C1 segment of cervical spinal cord (tissue), 14 donors: ENCODE results near the gene EMP2.
A peak's percentile ranks its signal among the peaks of the same experiment; 100 is the strongest.
"Not testable (repeated sequence)": the region's sequence is repeated elsewhere in the genome, so short reads cannot be mapped to it uniquely, and the experiment has no call there.

Experiments used
- DNase-seq, 14 donors: peaks; one replicate each; lab custom pipeline; 2025; lab: John Stamatoyannopoulos, UW

Gene EMP2

DNA sequence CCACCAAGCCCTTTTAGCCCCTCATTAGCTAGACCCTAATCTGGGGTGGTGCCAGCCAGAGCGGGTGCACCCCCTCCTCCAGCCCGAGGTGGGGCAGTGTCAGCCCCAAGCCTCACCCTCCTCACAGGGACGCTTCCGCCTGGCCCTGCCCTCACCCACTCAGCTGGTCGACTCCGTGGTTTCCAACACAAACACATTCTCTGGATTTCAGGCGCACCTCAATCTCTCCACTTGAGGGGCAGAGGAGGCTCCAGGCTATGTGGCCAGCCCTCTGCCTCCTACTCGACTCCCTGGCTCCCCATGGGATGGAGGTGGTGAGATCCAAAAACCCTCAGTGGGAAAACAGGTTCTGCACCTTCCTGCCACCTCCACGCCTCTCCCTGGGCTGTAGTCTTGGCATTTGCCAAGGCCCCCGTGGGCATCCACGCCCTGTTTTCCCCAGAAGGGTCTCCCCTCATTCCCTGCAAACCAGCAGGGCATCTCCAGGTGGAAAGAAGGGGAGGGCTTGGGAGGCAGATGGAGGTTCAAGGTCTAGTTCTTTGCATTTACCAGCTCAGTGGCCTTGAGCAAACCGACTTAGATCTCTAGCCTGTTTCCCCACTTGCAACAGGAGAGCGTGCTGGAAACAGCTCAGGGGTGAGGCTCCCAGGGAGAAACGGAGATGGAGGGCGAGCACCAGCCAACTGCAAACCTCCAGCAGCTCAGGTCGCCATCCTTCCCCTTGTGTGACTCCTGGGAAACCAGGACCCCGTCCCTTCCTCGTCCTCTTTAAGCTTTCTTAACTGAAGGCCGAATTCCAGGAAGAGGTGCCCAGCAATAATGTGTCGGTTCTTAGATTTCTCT, 1.7 kb downstream of the EMP2 start:
- DNase-seq: no peak

GRCh38 chr16:10577305-10578202, 2.8 kb downstream of the EMP2 start:
- DNase-seq: no peak

DNA sequence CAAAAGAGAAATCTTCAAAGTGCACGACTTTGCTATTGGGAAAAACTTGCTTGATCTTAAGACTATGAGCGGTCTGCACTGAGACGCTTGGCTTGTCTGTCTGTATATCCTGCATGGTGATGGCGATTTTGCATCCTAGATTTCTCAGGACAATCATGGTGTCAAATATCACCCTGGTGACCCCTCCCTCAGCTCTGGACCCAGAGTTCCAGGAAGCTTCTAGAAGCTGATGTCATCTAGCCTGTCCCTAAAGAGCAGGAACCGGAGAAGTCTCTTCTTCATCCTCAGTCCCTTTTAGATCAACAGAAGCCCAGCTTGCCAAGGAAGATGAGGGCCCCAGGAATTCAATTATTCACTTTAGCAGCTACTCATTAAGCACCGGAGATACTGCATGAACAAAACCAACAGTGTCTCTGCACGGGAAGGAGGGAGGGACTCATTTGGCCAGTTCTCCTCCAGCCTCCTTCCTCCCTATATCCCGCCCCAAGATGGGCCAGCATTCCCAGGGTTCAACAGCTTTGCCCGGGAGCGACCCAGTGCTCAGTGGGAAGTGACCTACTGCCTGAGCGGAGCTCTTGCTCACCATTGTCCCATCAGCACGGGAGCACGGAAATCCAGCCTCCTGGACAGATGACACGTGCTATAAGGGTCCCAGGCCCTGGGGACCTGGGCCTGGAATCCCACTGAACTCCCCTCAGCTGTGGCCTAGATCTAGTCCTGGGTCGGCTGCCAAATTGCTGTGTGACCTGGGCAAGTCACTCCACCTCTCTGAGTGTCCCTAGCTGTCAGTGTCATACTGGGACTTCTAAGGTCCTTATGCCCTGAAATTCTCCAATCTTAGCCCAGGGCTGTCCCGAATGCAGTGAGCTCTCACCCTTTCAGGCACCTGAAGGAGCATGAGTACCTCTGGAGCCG, 3.8 kb downstream of the EMP2 start:
- no peak for DNase-seq

DNA sequence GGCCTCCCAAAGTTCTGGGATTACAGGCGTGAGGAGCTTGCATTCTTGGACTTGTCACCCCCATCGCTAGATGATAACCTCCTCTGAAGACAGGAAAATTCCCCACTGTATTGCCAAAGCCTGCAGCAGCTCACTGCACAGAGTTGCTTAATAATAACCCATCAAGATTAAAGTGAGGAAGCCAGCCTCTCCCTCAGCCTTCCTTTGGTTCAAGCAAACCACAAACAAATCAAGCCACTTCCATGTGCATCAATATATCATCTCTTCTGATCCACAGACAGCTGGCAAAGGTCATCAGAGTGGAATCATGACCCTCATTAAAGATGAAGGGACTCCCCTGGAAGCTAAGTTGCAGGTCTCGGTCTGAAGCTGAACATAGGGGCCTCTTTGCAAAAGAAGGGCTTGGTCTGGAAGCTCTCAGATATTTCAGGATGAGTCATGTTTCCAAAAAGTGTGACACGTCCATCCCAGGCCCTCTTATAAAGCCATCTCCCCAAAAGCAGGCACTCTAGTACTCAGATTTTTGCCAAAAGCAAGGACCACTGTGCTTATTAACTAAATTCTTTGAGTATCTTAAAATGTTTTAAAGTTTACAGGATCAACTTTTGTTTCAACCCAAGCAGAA, 4.8 kb downstream of the EMP2 start:
- DNase-seq: no peak

DNA sequence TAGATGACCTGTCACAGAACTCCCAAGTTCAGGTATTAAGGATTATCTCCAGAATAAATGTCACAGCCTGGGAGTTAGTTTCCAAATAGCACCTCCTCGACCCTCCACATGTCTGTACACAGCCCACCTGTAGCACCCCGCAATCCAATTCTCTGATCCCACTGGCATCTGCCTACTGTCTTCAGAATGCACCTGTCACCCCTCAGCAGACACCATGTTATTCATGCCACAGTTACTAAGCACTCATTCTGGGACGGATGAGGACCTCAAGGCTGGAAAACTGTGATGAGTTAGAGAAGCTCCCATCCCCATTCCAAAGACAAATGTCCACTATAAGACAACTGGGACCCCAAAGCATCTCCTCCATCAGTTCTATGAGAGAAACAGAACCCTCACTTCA, 7.8 kb downstream of the EMP2 start:
- no peak for DNase-seq

GRCh38 chr16:10571354-10571753, 9.0 kb downstream of the EMP2 start:
- DNase-seq: no peak

DNA sequence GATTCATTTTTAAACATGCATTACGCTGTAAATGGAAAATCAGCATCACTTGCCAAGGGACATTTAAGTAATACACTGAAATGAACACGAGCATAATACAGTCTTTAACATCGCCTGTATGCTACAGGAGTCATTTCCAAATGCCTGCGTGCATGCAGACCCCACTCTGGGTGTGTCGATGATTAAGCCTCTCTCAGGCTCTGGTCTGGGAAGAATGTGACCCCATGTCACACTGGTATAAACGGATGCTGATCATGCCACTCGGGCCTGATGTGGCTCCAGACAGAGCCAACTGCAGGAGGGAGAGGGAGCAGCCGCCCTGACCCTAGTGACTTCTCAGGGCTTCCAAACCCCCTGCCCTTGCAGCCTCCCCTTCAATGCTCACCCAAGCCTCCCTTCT, 10.8 kb downstream of the EMP2 start:
- DNase-seq: no peak

DNA sequence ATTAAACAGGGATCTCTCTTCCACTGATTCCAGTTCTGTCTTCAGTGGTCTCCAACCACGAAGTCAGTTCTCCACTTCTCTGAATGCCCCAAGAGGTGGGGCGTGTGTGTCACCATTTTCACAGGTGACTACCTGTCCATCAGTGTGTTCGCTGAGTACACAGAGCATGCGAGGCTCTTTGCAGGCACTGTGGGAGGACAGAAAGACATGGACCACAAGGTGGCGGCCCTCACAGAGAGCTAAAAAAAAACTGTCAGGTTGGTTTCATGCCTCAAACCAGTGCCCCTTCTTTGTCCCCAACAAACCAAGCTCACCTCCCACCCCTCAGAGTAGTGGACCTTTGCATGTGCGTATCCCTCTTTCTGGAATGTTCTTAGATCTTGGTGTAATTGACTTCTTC, 13.8 kb downstream of the EMP2 start:
- no peak for DNase-seq

GRCh38 chr16:10565167-10565566, 15.2 kb downstream of the EMP2 start:
- no peak for DNase-seq

GRCh38 chr16:10564591-10564990, 15.8 kb downstream of the EMP2 start:
- DNase-seq: no peak

DNA sequence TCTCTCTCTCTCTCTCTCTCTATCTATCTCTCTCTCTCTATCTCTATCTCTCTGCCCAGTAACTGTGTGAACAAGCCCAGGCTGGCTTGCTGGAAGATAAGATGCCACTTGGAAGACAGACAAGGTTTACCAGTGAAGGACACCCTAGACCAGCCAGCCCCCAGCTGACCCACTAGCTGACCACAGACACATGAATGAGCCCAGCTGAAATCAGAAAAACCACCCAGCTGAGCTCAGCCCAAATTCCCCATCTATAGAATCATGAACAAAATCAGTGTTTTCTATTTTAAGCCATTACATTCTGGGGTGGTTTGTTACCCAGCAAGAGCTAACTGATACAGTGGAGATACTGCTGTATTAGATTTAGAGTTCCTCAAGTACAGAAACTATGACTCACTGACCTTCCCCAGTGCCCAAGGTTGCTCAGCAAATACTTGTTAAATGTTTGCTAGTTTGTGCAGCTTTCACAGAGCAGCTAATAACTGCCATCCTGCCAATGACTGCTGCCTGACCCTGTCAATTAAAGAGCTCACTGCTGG, 18.0 kb downstream of the EMP2 start:
- no peak for DNase-seq

DNA sequence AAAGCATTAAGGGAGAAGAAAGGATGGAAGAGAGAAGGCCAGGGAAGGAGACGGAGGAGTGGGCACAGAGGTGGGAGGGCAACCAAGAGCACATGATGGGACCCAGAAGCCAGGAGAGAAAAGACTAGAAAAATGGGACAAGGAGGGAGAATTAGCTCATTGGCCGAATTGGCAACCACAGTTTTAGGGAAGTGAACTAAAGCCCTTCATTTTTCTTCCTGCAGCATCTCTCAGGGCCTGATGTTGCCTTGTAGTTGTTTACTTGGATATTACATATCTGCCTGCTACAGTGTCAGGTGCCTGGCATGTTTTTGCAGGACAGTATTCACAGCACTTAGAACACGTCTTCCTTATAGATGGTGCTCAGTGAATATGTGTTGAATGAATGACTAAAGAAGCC, 19.0 kb downstream of the EMP2 start:
- no peak for DNase-seq

GRCh38 chr16:10561001-10561400, 19.4 kb downstream of the EMP2 start:
- DNase-seq: peak in 1 of 14 donors; percentile 10

- not testable (repeated sequence) for DNase-seq
Observed at GRCh38 chr16:10559792-10560191, 20.6 kb downstream of the EMP2 start.

- peak in 10 of 14 donors; percentile 23 to 69 (median 44) for DNase-seq
Observed at GRCh38 chr16:10558746-10559641, 21.4 kb downstream of the EMP2 start.

DNA sequence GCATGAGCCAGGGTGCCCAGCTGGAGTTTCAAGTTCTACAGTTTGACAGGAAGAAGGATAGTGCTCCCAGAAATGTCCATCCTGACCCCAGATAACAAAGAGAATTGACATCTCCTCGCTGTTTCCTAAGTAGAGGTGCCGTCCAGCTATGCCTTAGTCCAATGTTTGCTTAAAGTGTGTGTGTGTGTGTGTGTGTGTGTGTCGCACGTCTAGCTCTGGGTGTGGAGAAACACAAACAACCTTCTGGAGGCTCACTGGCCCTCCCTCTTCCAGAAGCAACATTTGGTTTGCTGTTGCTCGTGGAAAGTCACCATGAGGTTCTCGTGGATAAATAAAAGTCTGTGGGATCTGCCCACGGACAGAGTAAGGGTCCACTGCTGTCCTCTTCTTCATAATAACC, 22.1 kb downstream of the EMP2 start:
- no peak for DNase-seq

DNA sequence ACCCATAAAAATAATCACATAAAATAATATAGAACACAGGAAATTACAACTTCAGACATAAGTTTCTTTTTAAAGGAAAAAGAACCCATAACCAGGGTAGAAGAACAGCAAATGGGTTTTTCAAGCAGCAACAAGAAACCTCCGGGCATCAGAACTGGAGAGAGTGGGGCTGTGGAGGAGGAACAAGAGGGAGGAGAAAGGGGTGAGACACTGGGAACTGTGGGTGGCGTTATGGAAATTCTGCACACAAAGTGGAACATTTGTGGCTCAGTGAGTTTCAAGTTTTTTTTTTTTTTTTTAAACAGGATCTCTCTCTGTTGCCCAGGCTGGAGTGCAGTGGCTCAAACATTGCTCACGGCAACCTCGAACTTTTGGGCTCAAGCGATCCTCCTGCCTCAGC, 22.6 kb downstream of the EMP2 start:
- DNase-seq: no peak

GRCh38 chr16:10556236-10556635, 24.2 kb downstream of the EMP2 start:
- DNase-seq: no peak

DNA sequence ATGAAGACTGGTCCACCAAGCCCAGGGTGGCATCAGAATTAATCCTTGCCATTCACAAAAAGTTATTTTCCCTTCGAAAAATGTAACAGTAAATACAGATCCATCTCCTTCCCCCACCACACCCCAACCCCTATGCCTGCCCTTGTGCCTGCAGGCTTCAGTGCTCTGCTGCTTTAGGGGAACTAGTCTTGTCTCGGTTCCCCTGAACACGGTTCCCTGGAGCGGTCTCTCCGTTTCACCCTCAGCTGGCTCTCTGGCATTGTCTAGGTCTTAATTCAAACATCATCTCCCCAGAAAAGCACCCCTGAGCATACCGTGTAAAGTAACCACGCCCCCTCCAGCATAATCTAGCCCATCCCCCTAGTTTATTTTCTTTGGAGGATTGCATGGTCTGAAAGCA, 25.8 kb downstream of the EMP2 start:
- DNase-seq: no peak

DNA sequence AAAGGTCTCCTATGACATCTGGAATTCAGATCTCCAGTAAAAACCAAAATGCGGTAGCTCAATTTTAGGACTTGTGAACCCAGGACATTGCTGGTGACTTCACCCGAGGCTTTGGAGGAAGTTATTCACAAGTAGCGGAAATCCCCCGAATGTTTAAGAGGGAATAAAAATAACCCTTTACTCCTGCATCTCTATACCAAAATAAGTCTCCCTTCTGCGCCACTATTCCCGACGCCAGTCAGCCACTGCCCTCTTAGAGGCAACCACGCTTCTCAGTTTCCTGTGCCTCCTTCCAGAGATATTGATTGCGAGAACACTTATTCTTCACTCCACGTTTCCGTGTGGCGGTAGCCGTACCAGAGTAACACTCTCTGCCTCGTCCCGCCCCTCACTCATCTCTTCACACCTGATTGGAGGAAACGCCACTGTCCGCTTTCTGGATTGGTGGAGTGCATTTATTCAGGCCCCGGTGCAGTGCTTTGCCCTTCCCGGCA, 27.4 kb downstream of the EMP2 start:
- peak in 3 of 14 donors; percentile 7 to 11 (median 10) for DNase-seq
